ENCODE measurements around the gene PFDN2. TPM values are rescaled to one million over a fixed set of nuclear protein-coding genes. Genes with fewer than 3 reads are reported as not detected.
"Not testable (repeated sequence)": the region's sequence is repeated elsewhere in the genome, so short reads cannot be mapped to it uniquely, and the experiment has no call there.

PFDN2 gene
- total RNA-seq, 1 donor, result 39.9 TPM

- no peak within 1 kb of the TSS for H3K4me3 ChIP-seq (ENCODE audit: low read depth, low read length)
- no peak for DNase-seq (ENCODE audit: low read depth)
- no peak for TF ChIP-seq CTCF (IDR thresholded peaks at IDR 0.05; ENCODE audit: insufficient read depth, low read length)
Observed at GRCh38 chr1:161069731-161070270, 48.0 kb downstream of the PFDN2 start, which contains the start of gene ARHGAP30. Gene ARHGAP30 (minus strand): TSS chr1:161069891. CDS start chr1:161069624, 267 bp downstream.

DNA sequence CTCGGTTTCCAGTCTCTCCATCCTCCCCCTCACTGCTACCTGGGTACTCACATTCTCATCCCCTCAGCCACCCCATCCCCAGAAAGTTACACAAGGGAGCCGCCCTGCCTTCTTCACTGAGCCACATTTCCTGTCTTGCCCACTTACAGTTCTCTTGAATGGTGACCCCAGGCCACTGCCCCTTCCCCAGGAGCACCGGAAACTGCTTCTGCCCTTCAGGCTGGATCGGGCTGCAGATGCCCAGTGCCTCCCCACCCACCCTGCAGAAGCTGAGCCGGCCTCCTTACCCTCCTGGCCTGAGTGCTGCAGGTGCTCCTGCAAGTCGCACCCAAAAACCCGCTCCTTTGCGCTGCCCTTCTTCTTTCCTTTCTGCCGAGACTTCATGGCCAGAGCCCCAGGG is 48.6 kb downstream of the PFDN2 start:
- no peak for TF ChIP-seq CTCF (IDR thresholded peaks at IDR 0.05; ENCODE audit: insufficient read depth, low read length)
- no peak overlapping the region for H3K4me3 ChIP-seq (ENCODE audit: low read depth, low read length)
- DNase-seq (ENCODE audit: low read depth), result no peak

GRCh38 chr1:161068306-161069234 is 49.3 kb downstream of the PFDN2 start:
- DNase-seq (ENCODE audit: low read depth), result no peak
- TF ChIP-seq CTCF (IDR thresholded peaks at IDR 0.05; ENCODE audit: insufficient read depth, low read length), result no peak
- H3K4me3 ChIP-seq (ENCODE audit: low read depth, low read length), result no peak overlapping the region

DNA sequence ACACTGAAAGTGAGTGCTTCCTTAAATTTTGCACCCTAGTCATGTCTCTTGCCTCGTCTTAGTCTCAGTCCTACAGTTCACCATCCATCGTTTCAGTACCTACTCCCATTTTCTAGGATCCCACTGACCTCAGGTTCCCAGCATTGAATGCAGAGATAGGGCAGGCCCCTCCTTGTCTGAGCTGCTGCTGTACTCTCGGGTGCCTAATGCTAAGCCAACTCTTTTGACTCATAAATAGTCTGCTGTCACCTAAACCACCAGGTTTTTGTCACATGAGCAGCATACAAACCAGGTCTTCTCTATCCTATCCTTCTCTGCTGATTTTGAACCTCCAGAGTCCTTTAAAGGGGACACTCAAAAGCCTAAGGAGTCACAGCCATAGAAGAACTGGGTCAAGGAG is 51.1 kb downstream of the PFDN2 start:
- H3K4me3 ChIP-seq (ENCODE audit: low read depth, low read length), result no peak overlapping the region
- TF ChIP-seq CTCF (IDR thresholded peaks at IDR 0.05; ENCODE audit: insufficient read depth, low read length), result no peak
- DNase-seq (ENCODE audit: low read depth), result no peak

DNA sequence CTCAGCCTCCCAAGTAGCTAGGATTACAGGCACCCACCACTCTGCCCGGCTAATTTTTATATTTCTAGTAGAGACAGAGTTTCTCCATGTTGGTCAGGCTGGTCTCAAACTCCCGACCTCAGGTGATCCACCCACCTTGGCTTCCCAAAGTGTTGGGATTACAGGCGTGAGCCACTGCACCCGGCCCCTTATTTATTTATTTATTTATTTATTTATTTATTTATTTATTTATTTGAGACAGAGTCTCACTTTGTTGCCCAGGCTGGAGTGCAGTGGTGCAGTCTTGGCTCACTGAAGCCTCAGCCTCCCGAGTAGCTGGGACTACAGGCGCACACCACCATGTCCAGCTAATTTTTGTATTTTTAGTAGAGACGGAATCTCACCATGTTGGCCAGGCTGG is 52.2 kb downstream of the PFDN2 start:
- not testable (repeated sequence) for H3K4me3 ChIP-seq (ENCODE audit: low read depth, low read length); DNase-seq (ENCODE audit: low read depth)

- DNase-seq (ENCODE audit: low read depth); H3K4me3 ChIP-seq (ENCODE audit: low read depth, low read length): not testable (repeated sequence)
Observed at GRCh38 chr1:161063936-161064335, 53.9 kb downstream of the PFDN2 start.

GRCh38 chr1:161061419-161061818 is 56.4 kb downstream of the PFDN2 start:
- no peak for TF ChIP-seq CTCF (IDR thresholded peaks at IDR 0.05; ENCODE audit: insufficient read depth, low read length)
- H3K4me3 ChIP-seq (ENCODE audit: low read depth, low read length), result no peak overlapping the region
- DNase-seq (ENCODE audit: low read depth), result no peak
